BLaER1 (cell line): ENCODE data around the gene RLN3.

Source experiments
- H3K27ac ChIP-seq: shearing (Covaris generic); formaldehyde crosslinking; 2 replicates; pipeline ENCODE4 v1.8.1; 2022
- H3K27me3 ChIP-seq: shearing (Covaris generic); formaldehyde crosslinking; 2 replicates; pipeline ENCODE4 v1.8.1; 2022
- H3K36me3 ChIP-seq: shearing (Covaris generic); formaldehyde crosslinking; 2 replicates; pipeline ENCODE4 v1.8.1; 2022
- H3K4me1 ChIP-seq: shearing (Covaris generic); formaldehyde crosslinking; 2 replicates; pipeline ENCODE4 v1.8.1; 2022
- H3K4me2 ChIP-seq: shearing (Covaris generic); formaldehyde crosslinking; 2 replicates; pipeline ENCODE4 v1.8.1; 2022
- H3K4me3 ChIP-seq: shearing (Covaris generic); formaldehyde crosslinking; 2 replicates; pipeline ENCODE4 v1.8.1; 2022
- H3K9ac ChIP-seq: shearing (Covaris generic); formaldehyde crosslinking; 2 replicates; pipeline ENCODE4 v1.8.1; 2022
- H3K9me3 ChIP-seq: shearing (Covaris generic); formaldehyde crosslinking; 2 replicates; pipeline ENCODE4 v1.8.1; 2022
- H4K20me1 ChIP-seq: shearing (Covaris generic); formaldehyde crosslinking; 2 replicates; pipeline ENCODE4 v1.8.1; 2022
- Cebpa-rat ChIP-seq: shearing (Covaris generic); IDR thresholded peaks from 2 replicates; pipeline ENCODE4 v1.8.1; 2022

Gene RLN3

DNA sequence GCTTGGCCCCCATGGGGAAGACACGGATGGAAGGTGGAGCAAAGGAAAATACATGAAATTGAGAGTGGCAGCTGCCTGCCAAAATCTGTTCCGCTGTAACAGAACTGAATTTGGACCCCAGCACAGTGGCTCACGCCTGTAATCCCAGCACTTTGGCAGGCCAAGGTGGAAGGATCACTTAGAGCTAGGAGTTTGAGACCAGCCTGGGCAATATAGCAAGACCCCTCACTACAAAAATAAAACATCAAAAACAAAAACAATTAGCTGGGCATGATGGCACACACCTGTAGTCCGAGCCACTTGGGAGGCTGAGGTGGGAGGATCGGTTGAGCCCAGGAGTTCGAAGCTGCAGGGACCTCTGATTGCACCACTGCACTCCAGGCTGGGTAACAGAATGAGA, 24.5 kb downstream of the RLN3 start:
- Histone ChIP-seq H3K4me2 (no peak overlapping the region), H4K20me1 (no peaks in the 10 kb centered on the region), H3K27me3 (peaks cover 25% of the 10 kb centered on the region), H3K9ac (no peak overlapping the region), H3K27ac (no peak overlapping the region), H3K4me1 (peaks cover 1% of the 10 kb centered on the region; the same call in 1 of the 2 replicates), H3K36me3 (peaks cover 34% of the 10 kb centered on the region), H3K9me3 (peaks cover 5% of the 10 kb centered on the region), H3K4me3 (no peak overlapping the region)
- TF ChIP-seq Cebpa-rat = no peak

DNA sequence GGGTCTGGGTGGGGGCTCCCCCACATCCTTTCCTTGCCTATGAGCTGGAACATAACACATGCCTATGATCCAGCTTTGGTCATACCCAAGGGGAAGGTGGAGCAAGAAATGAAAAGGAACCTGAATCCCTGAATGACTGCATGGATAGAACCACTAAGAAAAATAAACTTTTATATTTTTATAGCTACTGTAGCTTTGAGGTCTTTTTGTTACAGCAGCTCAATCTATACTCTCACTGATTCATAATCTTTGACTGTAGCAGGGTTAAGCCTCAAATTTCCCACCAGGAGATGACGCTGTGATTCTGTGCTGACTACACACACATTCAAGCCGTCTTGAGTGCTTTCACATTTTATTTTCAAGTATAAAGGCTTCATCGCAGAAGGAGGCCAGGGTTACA, 25.1 kb downstream of the RLN3 start:
- peaks cover 31% of the 10 kb centered on the region for H3K36me3 ChIP-seq
- H4K20me1 ChIP-seq = no peaks in the 10 kb centered on the region
- no peak overlapping the region for H3K27ac ChIP-seq
- no peak overlapping the region for H3K4me2 ChIP-seq
- H3K9ac ChIP-seq = no peak overlapping the region
- no peak for TF ChIP-seq Cebpa-rat
- peaks cover 4% of the 10 kb centered on the region for H3K4me1 ChIP-seq
- no peak overlapping the region for H3K4me3 ChIP-seq
- H3K27me3 ChIP-seq = peaks cover 30% of the 10 kb centered on the region
- H3K9me3 ChIP-seq = peaks cover 5% of the 10 kb centered on the region

DNA sequence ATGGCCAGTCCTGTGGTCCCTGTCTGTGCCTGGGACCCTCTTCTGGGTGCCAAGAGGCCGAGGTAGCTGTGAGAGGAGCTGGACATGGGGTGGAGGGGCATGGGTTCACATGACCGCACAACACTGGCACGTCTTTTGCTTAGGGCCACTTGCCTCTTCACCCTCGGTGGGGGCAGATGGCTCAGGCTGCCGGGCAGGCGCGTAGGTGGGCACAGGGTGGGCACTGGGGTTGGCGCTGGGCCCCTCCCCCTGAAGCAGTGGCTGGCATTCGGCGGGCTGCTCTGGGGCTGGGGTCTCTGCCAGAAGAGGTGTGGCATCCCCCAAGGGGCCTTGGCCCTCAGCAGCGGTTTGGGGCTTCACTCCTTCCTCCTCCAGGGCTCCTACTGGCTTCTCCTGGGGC, 25.6 kb downstream of the RLN3 start:
- no peak overlapping the region for H3K27ac ChIP-seq
- no peak overlapping the region for H3K4me3 ChIP-seq
- peaks cover 7% of the 10 kb centered on the region for H3K4me1 ChIP-seq
- no peak overlapping the region for H3K4me2 ChIP-seq
- H3K9me3 ChIP-seq = peaks cover 1% of the 10 kb centered on the region
- no peaks in the 10 kb centered on the region for H4K20me1 ChIP-seq
- TF ChIP-seq Cebpa-rat = no peak
- no peak overlapping the region for H3K9ac ChIP-seq
- peaks cover 35% of the 10 kb centered on the region for H3K27me3 ChIP-seq
- H3K36me3 ChIP-seq = peaks cover 26% of the 10 kb centered on the region

DNA sequence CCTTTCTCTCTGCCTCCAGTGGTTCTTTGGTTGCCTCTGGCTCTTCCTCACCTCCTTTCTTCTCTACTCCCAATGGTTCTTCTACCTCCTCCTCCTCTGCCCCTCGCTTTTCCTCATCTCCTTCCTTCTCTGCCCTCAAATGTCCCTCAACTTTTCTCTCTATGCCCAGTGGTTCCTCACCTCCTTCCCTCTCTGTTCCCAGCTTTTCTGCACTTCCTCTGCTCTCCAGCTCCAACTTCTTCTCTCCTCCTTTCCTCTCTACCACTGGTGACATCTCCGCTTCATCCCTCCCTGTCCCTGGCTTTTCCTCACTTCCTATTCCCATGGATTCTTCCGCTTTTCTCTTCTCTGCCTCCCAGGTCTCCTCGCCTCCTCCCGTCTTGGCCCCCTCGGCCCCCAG, 26.2 kb downstream of the RLN3 start:
- H3K9me3 ChIP-seq = no peaks in the 10 kb centered on the region
- peaks cover 41% of the 10 kb centered on the region for H3K27me3 ChIP-seq
- TF ChIP-seq Cebpa-rat = no peak

DNA sequence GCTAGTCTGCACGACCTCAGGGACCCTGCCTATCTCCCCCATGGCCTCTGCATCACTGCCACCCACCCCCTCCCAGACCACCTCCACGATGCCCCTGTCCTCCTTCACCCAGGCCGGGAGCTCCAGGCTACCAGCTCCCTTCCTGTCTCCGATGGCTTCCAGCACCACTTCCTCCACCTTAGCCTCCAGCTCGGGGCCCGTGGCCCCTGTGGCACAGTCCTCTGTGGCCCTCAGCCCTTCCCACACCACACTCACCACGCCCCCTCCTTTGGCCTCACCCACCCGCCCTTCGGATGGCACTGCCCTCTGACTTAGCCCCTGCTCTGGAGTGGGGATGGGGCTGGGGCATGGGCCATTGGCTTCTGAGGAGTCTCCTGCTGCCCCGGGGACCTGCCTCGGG, 26.8 kb downstream of the RLN3 start:
- H3K9me3 ChIP-seq = no peaks in the 10 kb centered on the region
- H3K4me2 ChIP-seq = no peak overlapping the region
- no peak overlapping the region for H3K9ac ChIP-seq
- no peak overlapping the region for H3K4me3 ChIP-seq
- peaks cover 20% of the 10 kb centered on the region; the same call in 1 of the 2 replicates for H3K36me3 ChIP-seq
- H3K4me1 ChIP-seq = peaks cover 11% of the 10 kb centered on the region
- peaks cover 43% of the 10 kb centered on the region for H3K27me3 ChIP-seq
- no peak for TF ChIP-seq Cebpa-rat
- no peaks in the 10 kb centered on the region for H4K20me1 ChIP-seq
- H3K27ac ChIP-seq = no peak overlapping the region

More for the DNA sequence above, 26.2 kb downstream of the RLN3 start:
- H3K4me3 ChIP-seq = no peak overlapping the region
- H3K4me1 ChIP-seq = peaks cover 7% of the 10 kb centered on the region
- peaks cover 20% of the 10 kb centered on the region; the same call in 1 of the 2 replicates for H3K36me3 ChIP-seq
- no peak overlapping the region for H3K9ac ChIP-seq
- H4K20me1 ChIP-seq = no peaks in the 10 kb centered on the region
- no peak overlapping the region for H3K27ac ChIP-seq
- no peak overlapping the region for H3K4me2 ChIP-seq

DNA sequence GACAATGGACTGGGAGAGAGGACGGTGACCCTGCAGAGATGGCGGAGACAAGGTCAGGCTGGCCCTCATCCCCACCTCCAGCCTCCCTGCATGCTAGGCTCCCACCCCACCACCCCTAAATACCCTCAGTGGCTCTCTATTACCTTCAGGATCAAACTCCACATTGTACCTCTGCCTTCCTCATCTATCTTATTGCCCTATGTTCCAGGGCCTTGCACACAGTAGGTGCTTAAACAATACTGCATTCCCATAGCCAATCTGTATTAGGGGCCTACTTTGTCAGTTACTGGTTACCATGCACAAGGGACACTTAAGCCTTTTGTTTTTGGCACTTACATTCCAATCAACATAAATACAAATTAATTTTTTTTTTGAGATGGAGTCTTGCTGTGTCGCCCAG, 27.4 kb downstream of the RLN3 start:
- H3K4me2 ChIP-seq = no peak overlapping the region
- no peak overlapping the region for H3K27ac ChIP-seq
- peaks cover 43% of the 10 kb centered on the region for H3K27me3 ChIP-seq
- H4K20me1 ChIP-seq = no peaks in the 10 kb centered on the region
- H3K9ac ChIP-seq = no peak overlapping the region
- no peak overlapping the region for H3K4me3 ChIP-seq
- no peak for TF ChIP-seq Cebpa-rat
- H3K4me1 ChIP-seq = peaks cover 18% of the 10 kb centered on the region
- H3K9me3 ChIP-seq = no peaks in the 10 kb centered on the region
- H3K36me3 ChIP-seq = peaks cover 16% of the 10 kb centered on the region; the same call in 1 of the 2 replicates

DNA sequence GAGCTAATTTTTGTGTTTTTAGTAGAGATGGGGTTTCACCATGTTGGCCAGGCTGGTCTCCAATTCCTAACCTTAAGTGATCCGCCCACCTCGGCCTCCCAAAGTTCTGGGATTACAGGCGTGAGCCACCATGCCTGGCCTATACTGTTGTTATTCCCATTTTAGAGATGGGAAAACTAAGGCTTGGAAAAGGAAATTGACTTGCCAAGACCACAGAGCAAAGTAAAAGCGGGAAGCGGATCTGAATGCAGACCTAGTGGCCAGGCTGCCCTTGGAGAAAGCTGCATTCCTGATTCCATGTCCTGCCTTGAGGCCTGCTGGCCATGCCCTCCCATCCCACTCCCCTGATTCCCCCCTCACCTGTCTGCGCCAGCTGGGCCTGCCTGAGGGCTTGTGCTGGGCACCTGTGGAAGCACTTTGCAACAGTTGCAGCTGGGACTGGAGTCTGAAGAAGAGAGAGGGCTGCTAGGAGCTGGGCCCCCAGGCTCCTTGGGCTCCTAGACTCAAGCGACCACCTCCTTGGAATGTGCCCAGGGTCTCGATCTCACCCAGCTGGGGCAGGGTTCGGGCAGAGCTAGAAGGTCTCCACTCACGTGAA, 28.2 kb downstream of the RLN3 start:
- peaks cover 8% of the 10 kb centered on the region; the same call in 1 of the 2 replicates for H3K36me3 ChIP-seq
- no peak overlapping the region for H3K4me2 ChIP-seq
- peaks cover 43% of the 10 kb centered on the region for H3K27me3 ChIP-seq
- no peak overlapping the region for H3K27ac ChIP-seq
- no peak for TF ChIP-seq Cebpa-rat
- H3K4me3 ChIP-seq = no peak overlapping the region
- peaks cover 18% of the 10 kb centered on the region for H3K4me1 ChIP-seq
- no peak overlapping the region for H3K9ac ChIP-seq
- H4K20me1 ChIP-seq = no peaks in the 10 kb centered on the region
- no peaks in the 10 kb centered on the region for H3K9me3 ChIP-seq

DNA sequence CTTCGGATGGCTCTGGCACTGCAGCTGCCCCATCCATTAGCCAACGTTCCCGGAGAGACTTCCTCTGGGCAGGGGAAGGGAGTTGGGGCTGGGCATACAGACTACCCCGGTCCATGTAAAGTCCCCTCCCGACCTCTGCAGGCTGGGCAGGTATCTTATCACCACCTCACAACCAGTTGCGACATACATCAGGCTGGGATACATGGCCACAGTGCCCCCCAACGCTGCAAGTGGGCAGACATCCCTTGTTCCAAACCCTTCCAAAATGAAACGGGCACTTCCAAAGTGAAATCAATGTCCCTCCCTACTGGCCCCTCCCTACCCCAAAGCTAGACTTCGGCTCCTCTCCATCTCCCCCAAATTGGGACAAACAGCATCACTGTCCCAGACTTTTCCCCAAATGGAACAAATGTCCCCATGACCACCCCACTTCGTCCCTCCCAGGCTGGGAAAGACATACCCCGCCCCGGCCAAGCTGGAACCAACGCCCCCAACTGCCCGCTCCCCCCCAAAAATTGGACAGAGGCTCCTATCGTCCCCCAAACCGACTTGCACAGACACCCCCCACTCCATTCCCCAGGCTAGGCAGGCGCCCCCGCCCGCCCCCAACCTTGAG, 28.9 kb downstream of the RLN3 start:
- H3K4me3 ChIP-seq = no peak overlapping the region
- H3K4me1 ChIP-seq = peaks cover 18% of the 10 kb centered on the region
- H3K27ac ChIP-seq = no peak overlapping the region
- peaks cover 4% of the 10 kb centered on the region; the same call in 1 of the 2 replicates for H3K36me3 ChIP-seq
- peak; percentile 45; the same call in 1 of the 2 replicates for TF ChIP-seq Cebpa-rat
- H3K9me3 ChIP-seq = no peaks in the 10 kb centered on the region
- peaks cover 43% of the 10 kb centered on the region for H3K27me3 ChIP-seq
- no peak overlapping the region for H3K9ac ChIP-seq
- peak overlapping the region; percentile 39 for H3K4me2 ChIP-seq
- no peaks in the 10 kb centered on the region for H4K20me1 ChIP-seq

DNA sequence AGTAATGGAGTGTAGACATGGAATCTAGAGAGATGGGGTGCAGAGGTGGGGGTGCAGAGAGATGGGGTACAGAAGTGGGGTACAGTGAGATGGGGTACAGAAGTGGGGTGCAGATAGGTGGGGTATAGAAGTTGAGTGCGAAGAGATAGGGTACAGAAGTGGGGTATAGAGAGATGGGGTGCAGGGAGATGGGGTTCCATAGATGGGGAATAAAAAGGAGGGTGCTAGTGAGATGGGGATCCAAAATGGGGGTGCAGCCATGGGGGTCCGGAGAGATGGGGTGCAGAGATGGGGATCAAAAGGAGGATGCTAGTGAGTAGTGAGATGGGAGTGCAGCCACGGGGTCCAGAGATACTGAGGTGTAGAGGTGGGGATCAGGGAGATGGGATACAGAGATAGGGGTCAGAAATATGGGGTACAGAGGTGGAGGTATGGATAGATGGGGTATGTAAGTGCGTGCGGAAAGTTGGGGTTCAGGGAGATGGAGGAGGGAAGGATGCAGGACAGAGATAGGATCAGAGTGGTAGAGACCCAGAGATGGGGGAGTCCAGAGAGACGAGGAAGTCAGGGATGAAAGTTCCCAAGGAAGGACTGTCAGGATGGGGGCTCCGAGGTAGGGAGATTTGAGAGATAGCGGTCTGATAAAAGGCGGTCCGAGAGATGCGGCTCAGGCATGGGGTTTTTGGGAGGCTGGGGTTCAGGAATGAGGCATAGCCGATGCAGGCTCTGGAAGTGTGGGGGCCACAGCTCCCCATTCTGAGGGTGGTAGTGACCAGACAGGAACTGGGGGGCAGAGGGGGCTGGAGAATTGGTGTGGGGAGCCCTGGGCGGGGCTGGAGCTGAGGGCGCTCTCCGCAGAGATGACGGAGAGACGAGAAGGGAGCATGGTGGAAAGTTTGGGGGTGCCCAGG, 30.5 kb downstream of the RLN3 start:
- peak overlapping the region; percentile 66 for H3K4me2 ChIP-seq
- peak overlapping the region; percentile 36; the same call in 1 of the 2 replicates for H3K4me3 ChIP-seq

DNA sequence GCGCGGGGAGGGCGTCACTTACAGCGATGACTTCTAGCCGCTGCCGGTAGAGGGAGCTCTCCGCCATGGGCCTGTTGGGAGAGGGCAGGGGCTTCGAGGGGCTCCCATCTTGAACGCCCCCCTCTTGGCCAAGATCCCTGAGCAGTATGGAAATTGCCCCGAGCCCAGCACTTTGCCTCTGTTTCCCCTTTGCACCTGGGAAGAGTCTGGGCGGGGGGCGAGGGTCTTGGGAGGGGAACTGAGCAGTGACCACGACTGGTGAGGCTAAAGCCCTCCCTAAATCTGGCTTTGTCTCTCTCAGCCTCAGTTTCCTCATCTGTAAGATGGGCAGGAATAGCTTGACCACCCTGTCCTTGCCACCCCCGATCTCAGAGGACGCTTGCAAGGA, 31.1 kb downstream of the RLN3 start:
- no peak overlapping the region for H3K27ac ChIP-seq
- H3K9me3 ChIP-seq = no peaks in the 10 kb centered on the region
- H3K27me3 ChIP-seq = peaks cover 43% of the 10 kb centered on the region
- no peak overlapping the region for H3K9ac ChIP-seq
- H3K4me3 ChIP-seq = no peak overlapping the region
- H4K20me1 ChIP-seq = no peaks in the 10 kb centered on the region
- H3K4me2 ChIP-seq = no peak overlapping the region
- H3K4me1 ChIP-seq = peaks cover 18% of the 10 kb centered on the region
- no peak for TF ChIP-seq Cebpa-rat
- no peaks in the 10 kb centered on the region for H3K36me3 ChIP-seq

More for the DNA sequence above, 30.5 kb downstream of the RLN3 start:
- no peak for TF ChIP-seq Cebpa-rat
- H3K4me1 ChIP-seq = peaks cover 18% of the 10 kb centered on the region
- no peaks in the 10 kb centered on the region for H3K9me3 ChIP-seq
- peaks cover 43% of the 10 kb centered on the region for H3K27me3 ChIP-seq
- H3K9ac ChIP-seq = no peak overlapping the region
- no peaks in the 10 kb centered on the region for H4K20me1 ChIP-seq
- H3K36me3 ChIP-seq = no peaks in the 10 kb centered on the region
- no peak overlapping the region for H3K27ac ChIP-seq
